Renal cortical epithelial cell (primary cell): ENCODE measurements around the gene ZGPAT. TPM values are rescaled to one million over a fixed set of nuclear protein-coding genes. Genes with fewer than 3 reads are reported as not detected.

Source experiments
- DNase-seq: peaks from one replicate; pipeline ENCODE4 v3.0.0-alpha.2; 2011; ENCODE audit warnings: low read depth
- total RNA-seq: library from RNA; depleted of rRNA; stranded (reverse); fragments of >200 nt; gene quantifications from 2 replicates; pipeline ENCODE4 v1.2.3, GENCODE V29; 2014

ZGPAT gene
- total RNA-seq, 1 donor from 2014 or later, result 25.7 TPM

- DNase-seq, result no peak
Observed at GRCh38 chr20:63782521-63782971, 74.7 kb downstream of the ZGPAT start.

- no peak for DNase-seq
Observed at GRCh38 chr20:63783970-63784369, 76.1 kb downstream of the ZGPAT start.

- no peak for DNase-seq
Observed at GRCh38 chr20:63785691-63786131, 77.9 kb downstream of the ZGPAT start.

Other genes starting within 250 kb of the ZGPAT start
- gene KCNQ2, start 235.4 kb upstream of the ZGPAT start, total RNA-seq, result not detected in 2 replicates
- gene EEF1A2, start 209.0 kb upstream of the ZGPAT start, total RNA-seq, result 4.5 and 29.3 TPM in 2 replicates
- gene PPDPF, start 187.3 kb upstream of the ZGPAT start, total RNA-seq, result 7.3 and 49.8 TPM in 2 replicates
- gene PTK6, start 170.7 kb upstream of the ZGPAT start, total RNA-seq, result 0.05 and 0.17 TPM in 2 replicates
- gene SRMS, start 160.3 kb upstream of the ZGPAT start, total RNA-seq, result not detected in 2 replicates
- 0.69 and 0.85 TPM in 2 replicates for gene FNDC11, start 153.9 kb upstream of the ZGPAT start, total RNA-seq
- gene HELZ2, start 133.8 kb upstream of the ZGPAT start, total RNA-seq, result 55.4 and 67.4 TPM in 2 replicates
- 12.9 and 17.2 TPM in 2 replicates for gene GMEB2, start 80.9 kb upstream of the ZGPAT start, total RNA-seq
- 17.9 and 30.9 TPM in 2 replicates for gene STMN3, start 54.6 kb upstream of the ZGPAT start, total RNA-seq
- 5.6 and 8.0 TPM in 2 replicates for gene RTEL1, start 49.7 kb upstream of the ZGPAT start, total RNA-seq
- gene TNFRSF6B, start 11.4 kb upstream of the ZGPAT start, total RNA-seq, result 10.8 and 191 TPM in 2 replicates
- 30.0 and 59.2 TPM in 2 replicates for gene ARFRP1, start 63 bp upstream of the ZGPAT start, total RNA-seq
- 3.5 and 4.3 TPM in 2 replicates for gene LIME1, start 28.6 kb downstream of the ZGPAT start, total RNA-seq
- gene SLC2A4RG, start 31.7 kb downstream of the ZGPAT start, total RNA-seq, result 14.9 and 31.5 TPM in 2 replicates
- 3.5 and 5.4 TPM in 2 replicates for gene ZBTB46, start 123.2 kb downstream of the ZGPAT start, total RNA-seq
- gene ABHD16B, start 153.5 kb downstream of the ZGPAT start, total RNA-seq, result not detected in 2 replicates
- 154 and 158 TPM in 2 replicates for gene TPD52L2, start 157.2 kb downstream of the ZGPAT start, total RNA-seq
- gene DNAJC5, start 187.1 kb downstream of the ZGPAT start, total RNA-seq, result 82.6 and 91.0 TPM in 2 replicates
- 20.3 and 27.8 TPM in 2 replicates for gene UCKL1, start 248.4 kb downstream of the ZGPAT start, total RNA-seq